K562 (cell line): Measurements from ENCODE around the gene PRKAG2. TPM values are rescaled to one million over a fixed set of nuclear protein-coding genes. Genes with fewer than 3 reads are reported as not detected.

Source experiments
- ATAC-seq: fragments of 200-7000 bp; cut with Tn5 transposase; 3 replicates; pipeline ENCODE4 v1.9.1; 2020; ENCODE audit warnings: moderate library complexity
- BruUV-seq: library from RNA; stranded (reverse); fragments of 400-500 nt; replicated peaks from 2 replicates; lab custom pipeline; 2021; lab: Mats Ljungman, UMichigan
- CTCF ChIA-PET: fragments of 300-600 bp; formaldehyde crosslinking; extraction: SDS; loops from one replicate; lab custom pipeline; 2021; ENCODE audit warnings: low intra/inter-chr PET ratio; lab: Yijun Ruan, JAX
- POLR2A ChIA-PET: fragments of 300-600, 350-650 bp; sonication (Branson Sonifier 250); formaldehyde crosslinking; extraction: SDS; loops from one replicate; lab custom pipeline; 2021; ENCODE audit warnings: antibody characterized with exemption, inconsistent platforms; lab: Yijun Ruan, JAX
- DNase-seq, 4 experiments: peaks; one replicate each; pipeline versions ENCODE4 v3.0.0 to v3.0.0-alpha.2; 2011 to 2018; ENCODE audit warnings: low spot score in 3 of 4, mixed read lengths in 3 of 4; ENCODE audit errors: extremely low read depth in 1 of 4
- FAIRE-seq: peaks from 2 replicates; lab custom pipeline; 2011; peaks lifted over from hg19 to GRCh38; lab: Jason Lieb, UNC
- H2AFZ ChIP-seq: 2 replicates; pipeline ENCODE4 v1.6.0; 2011; ENCODE audit warnings: low read depth, low read length, control low read depth, inconsistent platforms
- H3K27ac ChIP-seq: fragments of 200-600 bp; 3 replicates; pipeline ENCODE4 v1.8.0; 2011; ENCODE audit warnings: low read depth, mild to moderate bottlenecking, control low read depth, inconsistent platforms, low read length, moderate library complexity, mixed read lengths; ENCODE audit errors: extremely low read depth
- H3K27me3 ChIP-seq, 2 experiments: fragments of 300-600 bp in 1 of 2; 2 replicates in 1 of 2; 3 replicates in 1 of 2; pipeline versions ENCODE4 v1.6.0 to v1.8.0; 2011; ENCODE audit warnings: inconsistent platforms in 2 of 2, low read length in 2 of 2, mild to moderate bottlenecking in 1 of 2, mixed read lengths in 1 of 2, moderate library complexity in 1 of 2; ENCODE audit not compliant: control insufficient read depth in 2 of 2, insufficient read depth in 2 of 2
- H3K36me3 ChIP-seq: fragments of 300-600 bp; 3 replicates; pipeline ENCODE4 v1.8.0; 2011; ENCODE audit warnings: mild to moderate bottlenecking, low read length, inconsistent platforms; ENCODE audit not compliant: control insufficient read depth, insufficient read depth
- H3K4me1 ChIP-seq, 2 experiments: fragments of 200-600 bp in 1 of 2; replicated peaks in 1 of 2; 2 replicates in 1 of 2; 3 replicates in 1 of 2; pipeline versions ENCODE4 v1.5.1 to v1.8.0; 2011; ENCODE audit warnings: inconsistent platforms in 2 of 2, low read length in 2 of 2, mild to moderate bottlenecking in 1 of 2, mixed read lengths in 1 of 2, moderate library complexity in 1 of 2; ENCODE audit not compliant: control insufficient read depth in 2 of 2, insufficient read depth in 2 of 2
- H3K4me2 ChIP-seq: 2 replicates; pipeline ENCODE4 v1.6.1; 2011; ENCODE audit warnings: low read length, control low read depth, inconsistent platforms, mixed read lengths; ENCODE audit not compliant: insufficient read depth
- H3K4me3 ChIP-seq: fragments of 200-600 bp; sonication (generic), shearing (Covaris generic); 2 replicates; pipeline ENCODE4 v1.5.1; 2016; ENCODE audit warnings: control low read depth, inconsistent platforms
- H3K79me2 ChIP-seq: fragments of 200-600 bp; 3 replicates; pipeline ENCODE4 v1.8.0; 2011; ENCODE audit warnings: low read length, inconsistent platforms; ENCODE audit not compliant: control insufficient read depth, insufficient read depth
- H3K9ac ChIP-seq, 2 experiments: 2 replicates each; pipeline versions ENCODE4 v1.6.0 to v1.6.1; 2011; ENCODE audit warnings: low read depth in 2 of 2, low read length in 2 of 2, control low read depth in 1 of 2, inconsistent platforms in 1 of 2, mild to moderate bottlenecking in 1 of 2, mixed read lengths in 1 of 2; ENCODE audit not compliant: insufficient read depth in 1 of 2
- H3K9me1 ChIP-seq: one replicate; pipeline ENCODE4 v1.6.0; 2011; ENCODE audit warnings: inconsistent platforms, mild to moderate bottlenecking, low read length, moderate library complexity; ENCODE audit not compliant: control insufficient read depth, insufficient read depth
- H3K9me3 ChIP-seq: replicated peaks from 2 replicates; pipeline ENCODE4 v1.5.1; 2011; ENCODE audit warnings: low read depth, low read length, inconsistent platforms; ENCODE audit not compliant: control insufficient read depth, insufficient read depth
- H4K20me1 ChIP-seq: replicated peaks from 2 replicates; pipeline ENCODE4 v1.6.1; 2011; ENCODE audit warnings: low read length, inconsistent platforms, mixed read lengths; ENCODE audit not compliant: control insufficient read depth, insufficient read depth
- CEBPB ChIP-seq: fragments of 450-650 bp; IDR thresholded peaks from 2 replicates; pipeline ENCODE4 v1.6.1; 2016; ENCODE audit warnings: missing genetic modification characterization, missing compliant biosample characterization
- FOSL1 ChIP-seq: fragments of 200-800 bp; sonication (Bioruptor generic); conservative IDR thresholded peaks from 2 replicates; pipeline ENCODE4 v1.6.1; 2016; ENCODE audit warnings: missing genetic modification characterization, missing compliant biosample characterization
- HNRNPL ChIP-seq: fragments of 200-400 bp; formaldehyde crosslinking; IDR thresholded peaks from 2 replicates; pipeline ENCODE4 v1.6.1; 2017; ENCODE audit warnings: low read depth, mild to moderate bottlenecking, low read length
- KDM2B ChIP-seq: fragments of 250-450 bp; sonication (Bioruptor Pico); IDR thresholded peaks from 2 replicates; pipeline ENCODE4 v1.8.0; 2021; ENCODE audit warnings: mild to moderate bottlenecking, moderate library complexity
- KDM5B ChIP-seq: fragments of 200-600 bp; sonication (generic); IDR thresholded peaks from 2 replicates; pipeline ENCODE4 v1.6.1; 2012; ENCODE audit warnings: low read depth, mild to moderate bottlenecking, moderate library complexity, low read length, control low read depth, inconsistent platforms; ENCODE audit not compliant: insufficient replicate concordance
- PCBP2 ChIP-seq: fragments of 200-400 bp; formaldehyde crosslinking; IDR thresholded peaks from 2 replicates; pipeline ENCODE4 v1.6.1; 2018; ENCODE audit warnings: low read length, low read depth, mild to moderate bottlenecking, moderate library complexity; ENCODE audit not compliant: poor library complexity, severe bottlenecking
- PRPF4 ChIP-seq: fragments of 200-400 bp; formaldehyde crosslinking; IDR thresholded peaks from one replicate; pipeline ENCODE4 v1.6.1; 2017; ENCODE audit warnings: low read length, low read depth, mild to moderate bottlenecking; ENCODE audit not compliant: insufficient read depth, poor library complexity, severe bottlenecking
- SMARCE1 ChIP-seq: fragments of 450-650 bp; IDR thresholded peaks from 2 replicates; pipeline ENCODE4 v1.7.1; 2016; ENCODE audit warnings: mild to moderate bottlenecking
- STAG1 ChIP-seq: sonication (generic); formaldehyde crosslinking; IDR thresholded peaks from 2 replicates; pipeline ENCODE4 v1.5.0; 2020; ENCODE audit warnings: missing genetic modification reagents, borderline replicate concordance
- TAF9B ChIP-seq: fragments of 450-650 bp; IDR thresholded peaks from 2 replicates; pipeline ENCODE4 v1.6.1; 2018; ENCODE audit warnings: mild to moderate bottlenecking; ENCODE audit not compliant: partially characterized antibody
- ZNF274 ChIP-seq: IDR thresholded peaks from 2 replicates; pipeline ENCODE4 v1.6.1; 2011; ENCODE audit warnings: low read depth, mild to moderate bottlenecking, low read length, moderate library complexity, borderline replicate concordance
- WGBS: fragments of 100-300 bp; shearing (Covaris generic); methylation state at CpG from one replicate; pipeline ENCODE4 v1.1.6; 2016; ENCODE audit warnings: low coverage, mixed read lengths; ENCODE audit not compliant: insufficient coverage; ENCODE audit errors: missing lambda C conversion rate; 5-methylcytosine and 5-hydroxymethylcytosine counted together
- in situ Hi-C: fragments of 300-500 bp; cut with MboI; formaldehyde crosslinking; loops from 4 replicates; pipeline ENCODE4 v1.15.0; 2018; ENCODE audit warnings: inconsistent platforms, mixed read lengths
- intact Hi-C: fragments of 100-400 bp; cut with micrococcal nuclease; formaldehyde crosslinking; loops from 2 replicates; pipeline ENCODE4 v1.14.2; 2022
- polyA plus RNA-seq, 8 experiments: library from polyadenylated mRNA; depleted of rRNA in 4 of 8; stranded (reverse) in 5 of 8; unstranded in 3 of 8; fragments of >200 nt; fragmentation: Nextera tagmentation in 2 of 8; fragmentation: Illumina TruSeq in 1 of 8; extraction: Ambion mirVana in 2 of 8; extraction: Trizol in 1 of 8; gene quantifications; 2 replicates each; pipeline versions ENCODE4 v1.2.1 to v1.2.3, GENCODE V29; 2011 to 2014; ENCODE audit warnings: inconsistent platforms in 1 of 8, missing spikeins in 1 of 8
- total RNA-seq, 7 experiments: library from RNA; depleted of rRNA in 6 of 7; stranded (reverse); fragments of >200 nt in 6 of 7; fragmentation: Illumina TruSeq in 2 of 7; extraction: Trizol in 2 of 7; gene quantifications; 2 replicates each; pipeline versions ENCODE4 v1.2.1 to v1.2.3, GENCODE V29; 2011 to 2021; ENCODE audit warnings: low replicate concordance in 1 of 7
- TF ChIP-seq, protein P1 (sequence below): sonication (generic); formaldehyde crosslinking; IDR thresholded peaks from 2 replicates; pipeline ENCODE4 v1.9.0; 2022; ENCODE audit warnings: mild to moderate bottlenecking, missing genetic modification reagents
- TF ChIP-seq, protein P2 (sequence below): fragments of 450-650 bp; IDR thresholded peaks from 2 replicates; pipeline ENCODE4 v1.6.1; 2014; ENCODE audit warnings: low read depth, mild to moderate bottlenecking, moderate library complexity, borderline replicate concordance

PRKAG2 gene
- total and polyA plus RNA-seq, 9 of the 15 experiments (the other 6 are each of a cell fraction or from before 2014, with no cell fraction given) = 0.99 to 5.6 (median 3.3) TPM

DNA sequence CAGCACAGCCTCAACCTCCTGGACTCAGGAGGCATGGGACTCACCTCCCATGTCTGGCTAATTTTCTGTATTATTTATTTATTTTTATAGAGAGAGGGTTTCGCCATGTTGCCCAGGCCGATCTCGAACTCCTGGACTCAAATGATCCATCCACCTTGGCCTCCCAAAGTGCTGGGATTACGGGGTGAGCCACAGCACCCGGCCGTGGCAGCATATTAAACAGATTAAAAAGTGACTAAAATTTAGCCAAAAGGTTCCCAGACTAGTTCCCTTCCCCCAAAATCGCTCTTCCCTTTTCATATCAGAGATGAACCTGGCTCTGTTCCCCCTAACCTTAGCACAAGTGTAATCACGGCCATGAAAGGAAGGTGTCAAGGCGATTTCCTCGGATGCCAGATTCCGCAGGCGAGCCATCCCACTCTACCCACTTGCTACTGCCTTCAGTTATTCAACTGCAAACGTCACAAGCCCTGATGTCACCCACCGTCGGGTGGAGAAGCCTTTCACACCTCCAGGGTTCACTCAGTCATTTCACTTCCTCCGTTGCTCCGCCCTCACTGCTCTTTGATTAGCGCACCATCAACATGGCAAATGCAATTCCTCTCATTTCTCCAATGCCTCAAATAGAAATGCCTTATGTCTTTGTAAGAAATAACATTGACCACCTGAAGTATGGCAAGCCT lies 252.5 kb downstream of the PRKAG2 start:
- Histone ChIP-seq H2AFZ (no peak overlapping the region), H3K9me3 (no peaks in the 10 kb centered on the region), H3K27me3 (peaks cover 43 to 74% of the 10 kb centered on the region in 2 experiments; a peak in 4 of 5 replicates), H4K20me1 (peaks cover 13% of the 10 kb centered on the region), H3K4me3 (no peak overlapping the region), H3K9me1 (no peaks in the 10 kb centered on the region), H3K36me3 (no peaks in the 10 kb centered on the region)
- intact Hi-C loops = no loop called here
- no peak for TF ChIP-seq KDM2B
- TF ChIP-seq, all 486 proteins: peak for 0
- Histone ChIP-seq H3K9ac (no peak overlapping the region), H3K4me2 (no peak overlapping the region), H3K79me2 (no peaks in the 10 kb centered on the region), H3K27ac (no peak overlapping the region), H3K4me1 (no peaks in the 10 kb centered on the region)
- ChIA-PET CTCF (no interaction called here), POLR2A (interaction anchor here (1.1 to 2.0 kb wide), 3 partner anchors 8 to 60 kb away, joined by 3 to 9 read pairs (median 4); no protein-coding TSS in a partner anchor)
- no peak for FAIRE-seq
- no TSS peak for BruUV-seq
- no peak for DNase-seq
- in situ Hi-C loops = no loop called here
- no peak for ATAC-seq
- WGBS = under 1% methylated on average over 18 of the region's 18 CpGs

- no peak overlapping the region for H3K4me3 ChIP-seq
- H3K79me2 ChIP-seq = no peaks in the 10 kb centered on the region
- no peaks in the 10 kb centered on the region for H3K36me3 ChIP-seq
- H3K4me2 ChIP-seq = no peak overlapping the region
- no peak overlapping the region for H3K9ac ChIP-seq
- 5% methylated on average over 6 of the region's 6 CpGs for WGBS
- no TSS peak for BruUV-seq
- peaks cover 42 to 73% of the 10 kb centered on the region in 2 experiments for H3K27me3 ChIP-seq
- no peak for ATAC-seq
- intact Hi-C loops = no loop called here
- no peak for FAIRE-seq
- ChIA-PET CTCF (no interaction called here), POLR2A (interaction anchor here (1.1 kb wide), 1 partner anchor 61 kb away, joined by 4 read pairs; no protein-coding TSS in a partner anchor)
- no peak overlapping the region for H2AFZ ChIP-seq
- in situ Hi-C loops = no loop called here
- no peaks in the 10 kb centered on the region for H3K9me1 ChIP-seq
- H3K27ac ChIP-seq = no peak overlapping the region
- no peak for DNase-seq
- H4K20me1 ChIP-seq = peaks cover 11% of the 10 kb centered on the region; the same call in 1 of the 2 replicates
- H3K9me3 ChIP-seq = no peaks in the 10 kb centered on the region
- H3K4me1 ChIP-seq = no peaks in the 10 kb centered on the region
- TF ChIP-seq TAF9B (no peak), KDM5B (no peak), STAG1 (CRISPR knock-in tag) (no peak), PRPF4 (no peak), ZNF274 (no peak), HNRNPL (no peak), SMARCE1 (no peak), FOSL1 (tag) (no peak), CEBPB (tag) (no peak), PCBP2 (no peak)
- TF ChIP-seq, protein P1, sequence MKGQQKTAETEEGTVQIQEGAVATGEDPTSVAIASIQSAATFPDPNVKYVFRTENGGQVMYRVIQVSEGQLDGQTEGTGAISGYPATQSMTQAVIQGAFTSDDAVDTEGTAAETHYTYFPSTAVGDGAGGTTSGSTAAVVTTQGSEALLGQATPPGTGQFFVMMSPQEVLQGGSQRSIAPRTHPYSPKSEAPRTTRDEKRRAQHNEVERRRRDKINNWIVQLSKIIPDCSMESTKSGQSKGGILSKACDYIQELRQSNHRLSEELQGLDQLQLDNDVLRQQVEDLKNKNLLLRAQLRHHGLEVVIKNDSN (CRISPR knock-in tag) = no peak
- TF ChIP-seq, protein P2, sequence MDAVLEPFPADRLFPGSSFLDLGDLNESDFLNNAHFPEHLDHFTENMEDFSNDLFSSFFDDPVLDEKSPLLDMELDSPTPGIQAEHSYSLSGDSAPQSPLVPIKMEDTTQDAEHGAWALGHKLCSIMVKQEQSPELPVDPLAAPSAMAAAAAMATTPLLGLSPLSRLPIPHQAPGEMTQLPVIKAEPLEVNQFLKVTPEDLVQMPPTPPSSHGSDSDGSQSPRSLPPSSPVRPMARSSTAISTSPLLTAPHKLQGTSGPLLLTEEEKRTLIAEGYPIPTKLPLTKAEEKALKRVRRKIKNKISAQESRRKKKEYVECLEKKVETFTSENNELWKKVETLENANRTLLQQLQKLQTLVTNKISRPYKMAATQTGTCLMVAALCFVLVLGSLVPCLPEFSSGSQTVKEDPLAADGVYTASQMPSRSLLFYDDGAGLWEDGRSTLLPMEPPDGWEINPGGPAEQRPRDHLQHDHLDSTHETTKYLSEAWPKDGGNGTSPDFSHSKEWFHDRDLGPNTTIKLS = no peak
Measured at GRCh38 chr7:151623766-151624165, 253.1 kb downstream of the PRKAG2 start.
